Loucy (cell line): Measurements from ENCODE around the gene TXLNG.

Experiments used
- CTCF ChIP-seq: fragments of 200-600 bp; sonication (generic); conservative IDR thresholded peaks from 2 replicates; pipeline ENCODE4 v1.5.1; 2014; ENCODE audit warnings: mild to moderate bottlenecking, antibody characterized with exemption, low read length
- EZH2phosphoT487 ChIP-seq: fragments of 200-600 bp; IDR thresholded peaks from 2 replicates; pipeline ENCODE4 v1.6.1; 2018; ENCODE audit warnings: antibody characterized with exemption, mild to moderate bottlenecking, moderate library complexity, borderline replicate concordance

- TF ChIP-seq CTCF: no peak
- TF ChIP-seq EZH2phosphoT487: no peak
Measured at GRCh38 chrX:16786791-16787735, 797 bp downstream of the TXLNG start.
